IMR-90 (cell line): ENCODE measurements around the gene NPAS2. TPM values are rescaled to one million over a fixed set of nuclear protein-coding genes. Genes with fewer than 3 reads are reported as not detected.
A peak's percentile ranks its signal among the peaks of the same experiment; 100 is the strongest.

Experiments used
- ATAC-seq: fragments of 200-7000 bp; cut with Tn5 transposase; 2 replicates; pipeline ENCODE4 v1.9.1; 2020; ENCODE audit warnings: low read depth, mild to moderate bottlenecking, moderate library complexity
- BruUV-seq: library from RNA; stranded (reverse); fragments of 400-500 nt; replicated peaks from 2 replicates; lab custom pipeline; 2021; lab: Mats Ljungman, UMichigan
- CTCF ChIA-PET: fragments of 300-600 bp; formaldehyde crosslinking; extraction: SDS; loops from one replicate; lab custom pipeline; 2021; ENCODE audit warnings: antibody characterized with exemption; lab: Yijun Ruan, JAX
- POLR2A ChIA-PET: fragments of 300-600 bp; sonication (Branson Sonifier 250); formaldehyde crosslinking; loops from one replicate; lab custom pipeline; 2022; ENCODE audit warnings: antibody characterized with exemption; ENCODE audit not compliant: unreplicated experiment; lab: Charles Lee
- DNase-seq: peaks from one replicate; pipeline ENCODE4 v3.0.0; 2013
- H2AFZ ChIP-seq: replicated peaks from 2 replicates; pipeline ENCODE3; 2013; ENCODE audit warnings: low read length, mild to moderate bottlenecking; ENCODE audit not compliant: poor library complexity
- H2AK5ac ChIP-seq: 2 replicates; pipeline ENCODE4 v1.6.1; 2013; ENCODE audit warnings: low read depth, low read length, inconsistent platforms
- H2AK9ac ChIP-seq: replicated peaks from 2 replicates; pipeline ENCODE3; 2013; ENCODE audit warnings: mild to moderate bottlenecking, low read depth, low read length, moderate library complexity; ENCODE audit not compliant: poor library complexity
- H2BK120ac ChIP-seq: 2 replicates; pipeline ENCODE4 v1.6.1; 2013; ENCODE audit warnings: low read depth, low read length, inconsistent platforms
- H2BK15ac ChIP-seq: 3 replicates; pipeline ENCODE4 v1.6.1; 2013; ENCODE audit warnings: low read depth, low read length, inconsistent platforms
- H2BK20ac ChIP-seq: 2 replicates; pipeline ENCODE4 v1.6.1; 2013; ENCODE audit warnings: low read depth, mild to moderate bottlenecking, inconsistent platforms, low read length, moderate library complexity
- H2BK5ac ChIP-seq: 2 replicates; pipeline ENCODE4 v1.6.1; 2013; ENCODE audit warnings: mild to moderate bottlenecking, low read depth, low read length, inconsistent platforms; ENCODE audit not compliant: poor library complexity, severe bottlenecking
- H3K14ac ChIP-seq: replicated peaks from 2 replicates; pipeline ENCODE4 v1.6.1; 2013; ENCODE audit warnings: low read depth, low read length, inconsistent platforms
- H3K18ac ChIP-seq: 2 replicates; pipeline ENCODE4 v1.6.1; 2013; ENCODE audit warnings: low read depth, low read length, control low read depth
- H3K23ac ChIP-seq: 2 replicates; pipeline ENCODE4 v1.6.1; 2013; ENCODE audit warnings: low read depth, low read length, inconsistent platforms
- H3K27ac ChIP-seq: 2 replicates; pipeline ENCODE4 v1.5.1; 2013; ENCODE audit warnings: mild to moderate bottlenecking, control low read depth, low read length; ENCODE audit not compliant: insufficient read depth
- H3K27me3 ChIP-seq: 2 replicates; pipeline ENCODE4 v1.6.1; 2013; ENCODE audit warnings: low read length; ENCODE audit not compliant: control insufficient read depth, insufficient read depth
- H3K36me3 ChIP-seq: 2 replicates; pipeline ENCODE4 v1.6.1; 2013; ENCODE audit warnings: low read length, mixed read lengths; ENCODE audit not compliant: control insufficient read depth, insufficient read depth
- H3K4ac ChIP-seq: 2 replicates; pipeline ENCODE4 v1.6.1; 2013; ENCODE audit warnings: low read depth, low read length, inconsistent platforms
- H3K4me1 ChIP-seq: 2 replicates; pipeline ENCODE4 v1.6.1; 2013; ENCODE audit warnings: low read length, mixed read lengths; ENCODE audit not compliant: control insufficient read depth, insufficient read depth
- H3K4me2 ChIP-seq: 2 replicates; pipeline ENCODE4 v1.6.1; 2013; ENCODE audit warnings: low read depth, mild to moderate bottlenecking, control low read depth, low read length, moderate library complexity
- H3K4me3 ChIP-seq: 2 replicates; pipeline ENCODE4 v1.5.1; 2013; ENCODE audit warnings: low read depth, mild to moderate bottlenecking, control low read depth, low read length, moderate library complexity; ENCODE audit not compliant: insufficient read depth
- H3K56ac ChIP-seq: 2 replicates; pipeline ENCODE4 v1.6.1; 2013; ENCODE audit warnings: low read length, inconsistent platforms; ENCODE audit not compliant: insufficient read depth; ENCODE audit errors: extremely low read depth
- H3K79me1 ChIP-seq, 2 experiments: 2 replicates each; pipeline ENCODE4 v1.6.1; 2013; ENCODE audit warnings: low read length in 2 of 2, inconsistent platforms in 1 of 2, low read depth in 1 of 2
- H3K9ac ChIP-seq: 2 replicates; pipeline ENCODE4 v1.6.1; 2013; ENCODE audit warnings: low read depth, low read length, control low read depth
- H3K9me1 ChIP-seq: 2 replicates; pipeline ENCODE4 v1.6.1; 2013; ENCODE audit warnings: low read length, inconsistent platforms; ENCODE audit not compliant: insufficient read depth
- H3K9me3 ChIP-seq: 2 replicates; pipeline ENCODE4 v1.6.1; 2013; ENCODE audit warnings: low read length; ENCODE audit not compliant: control insufficient read depth, insufficient read depth
- H4K20me1 ChIP-seq: 2 replicates; pipeline ENCODE4 v1.6.1; 2013; ENCODE audit warnings: low read length, inconsistent platforms; ENCODE audit not compliant: insufficient read depth
- H4K5ac ChIP-seq: 2 replicates; pipeline ENCODE4 v1.6.1; 2013; ENCODE audit warnings: mild to moderate bottlenecking, low read depth, low read length, control low read depth
- H4K8ac ChIP-seq, 2 experiments: 2 replicates each; pipeline ENCODE4 v1.6.1; 2013; ENCODE audit warnings: low read depth in 2 of 2, low read length in 2 of 2, control low read depth in 1 of 2, inconsistent platforms in 1 of 2
- H4K91ac ChIP-seq: 2 replicates; pipeline ENCODE4 v1.6.1; 2013; ENCODE audit warnings: low read depth, low read length, inconsistent platforms; ENCODE audit not compliant: insufficient read depth
- BHLHE40 ChIP-seq: fragments of 150-350 bp; IDR thresholded peaks from 2 replicates; pipeline ENCODE4 v1.6.1; 2016; ENCODE audit warnings: mild to moderate bottlenecking, low read depth, low read length
- CEBPB ChIP-seq: IDR thresholded peaks from 2 replicates; pipeline ENCODE4 v1.6.1; 2012; ENCODE audit warnings: low read depth, low read length, improper control_type of control experiment
- CHD1 ChIP-seq: IDR thresholded peaks from 2 replicates; pipeline ENCODE4 v1.6.1; 2012; ENCODE audit warnings: low read depth, low read length, improper control_type of control experiment
- CTCF ChIP-seq: conservative IDR thresholded peaks from 2 replicates; pipeline ENCODE4 v1.5.1; 2012; ENCODE audit warnings: mild to moderate bottlenecking, low read depth, low read length, improper control_type of control experiment
- ELK1 ChIP-seq: fragments of 150-350 bp; IDR thresholded peaks from 2 replicates; pipeline ENCODE4 v1.6.1; 2016; ENCODE audit warnings: low read depth, mild to moderate bottlenecking, low read length, moderate library complexity, borderline replicate concordance
- FOS ChIP-seq: fragments of 150-350 bp; IDR thresholded peaks from 2 replicates; pipeline ENCODE4 v1.6.1; 2016; ENCODE audit warnings: low read depth, low read length
- MAFK ChIP-seq: IDR thresholded peaks from 2 replicates; pipeline ENCODE4 v1.6.1; 2012; ENCODE audit warnings: low read depth, low read length, improper control_type of control experiment
- MAZ ChIP-seq: IDR thresholded peaks from 2 replicates; pipeline ENCODE4 v1.6.1; 2012; ENCODE audit warnings: low read depth, mild to moderate bottlenecking, low read length, improper control_type of control experiment, moderate library complexity, borderline replicate concordance
- MXI1 ChIP-seq: IDR thresholded peaks from 2 replicates; pipeline ENCODE4 v1.6.1; 2012; ENCODE audit warnings: low read depth, mild to moderate bottlenecking, low read length, moderate library complexity, borderline replicate concordance
- NFE2L2 ChIP-seq: fragments of 150-350 bp; IDR thresholded peaks from 2 replicates; pipeline ENCODE4 v1.6.1; 2016; ENCODE audit warnings: low read depth, mild to moderate bottlenecking, low read length
- POLR2A ChIP-seq: IDR thresholded peaks from 2 replicates; pipeline ENCODE4 v1.6.1; 2012; ENCODE audit warnings: mild to moderate bottlenecking, low read depth, low read length
- RAD21 ChIP-seq: IDR thresholded peaks from 2 replicates; pipeline ENCODE4 v1.6.1; 2012; ENCODE audit warnings: low read length, improper control_type of control experiment
- RCOR1 ChIP-seq: IDR thresholded peaks from 2 replicates; pipeline ENCODE4 v1.6.1; 2012; ENCODE audit warnings: mild to moderate bottlenecking, low read length, improper control_type of control experiment; ENCODE audit not compliant: insufficient replicate concordance
- RFX5 ChIP-seq: IDR thresholded peaks from 2 replicates; pipeline ENCODE4 v1.8.0; 2012; ENCODE audit warnings: low read depth, mild to moderate bottlenecking, low read length, moderate library complexity
- SMC3 ChIP-seq: fragments of 150-350 bp; IDR thresholded peaks from 2 replicates; pipeline ENCODE4 v1.6.1; 2016; ENCODE audit warnings: low read depth, mild to moderate bottlenecking, antibody characterized with exemption, low read length, moderate library complexity
- USF2 ChIP-seq: fragments of 150-350 bp; IDR thresholded peaks from 2 replicates; pipeline ENCODE4 v1.6.1; 2017; ENCODE audit warnings: mild to moderate bottlenecking, antibody characterized with exemption, low read length, low read depth
- WGBS, 2 experiments: methylation state at CpG; one replicate each; pipeline versions ENCODE4 v1.1.5 to v1.1.7; 2013; ENCODE audit warnings: missing lambda C conversion rate in 2 of 2; ENCODE audit not compliant: insufficient read length in 1 of 2; ENCODE audit errors: extremely low coverage in 2 of 2; 5-methylcytosine and 5-hydroxymethylcytosine counted together
- dilution Hi-C: fragments of 300-500 bp; cut with HindIII; formaldehyde crosslinking; loops from one replicate; pipeline ENCODE4 v1.14.3; 2018; ENCODE audit warnings: low sequenced_read_pairs; ENCODE audit not compliant: unreplicated experiment
- in situ Hi-C: fragments of 300-500 bp; cut with MboI; formaldehyde crosslinking; loops from 3 replicates; pipeline ENCODE4 v1.14.3; 2019; ENCODE audit warnings: low sequenced_read_pairs, inconsistent platforms, mixed read lengths
- intact Hi-C: fragments of 100-400 bp; cut with micrococcal nuclease; formaldehyde crosslinking; loops from 2 replicates; pipeline ENCODE4 v1.10.0; 2022
- polyA plus RNA-seq, 3 experiments: library from polyadenylated mRNA; depleted of rRNA; stranded (reverse); fragments of >200 nt; gene quantifications; 2 replicates each; pipeline ENCODE4 v1.2.3, GENCODE V29; 2012; ENCODE audit warnings: low replicate concordance in 1 of 3
- total RNA-seq: library from RNA; depleted of rRNA; stranded (reverse); fragments of >200 nt; gene quantifications from 2 replicates; pipeline ENCODE4 v1.2.3, GENCODE V29; 2012

NPAS2 gene
- total and polyA plus RNA-seq, 2 of the 4 experiments (the other 2 are of a cell fraction), result 5.2 to 14.8 TPM

- H3K4me3 ChIP-seq, result no peak overlapping the region
- no TSS peak for BruUV-seq
- ATAC-seq (no peak), DNase-seq (no peak)
- WGBS, 2 experiments, result 71% methylated on average over 1 of the region's 11 CpGs; no CpG with 5 or more reads in 1 of the 2 experiments
- peak overlapping the region; percentile 13; the same call in 1 of the 2 replicates for H2AK5ac ChIP-seq
- peaks cover 31% of the 10 kb centered on the region for H3K9me1 ChIP-seq
- peaks cover 20% of the 10 kb centered on the region for H3K4me1 ChIP-seq
- no peak overlapping the region for H3K56ac ChIP-seq
- H4K8ac ChIP-seq, result no peak overlapping the region
- peaks cover 11 to 47% of the 10 kb centered on the region in 2 experiments for H3K79me1 ChIP-seq
- H4K5ac ChIP-seq, result no peak overlapping the region
- peaks cover 8% of the 10 kb centered on the region; the same call in 1 of the 2 replicates for H4K20me1 ChIP-seq
- 0 out of 2 replicates have a peak overlapping the region, but pooled peaks have one; percentile 9 for H3K14ac ChIP-seq
- no peak overlapping the region for H3K4me2 ChIP-seq
- no peak overlapping the region for H3K4ac ChIP-seq
- no peak overlapping the region for H2BK120ac ChIP-seq
- H3K9me3 ChIP-seq, result no peaks in the 10 kb centered on the region
- no peak overlapping the region for H3K27ac ChIP-seq
- dilution Hi-C loops (no loop called here), intact Hi-C loops (no loop called here), in situ Hi-C loops (no loop called here)
- H3K9ac ChIP-seq, result no peak overlapping the region
- H3K27me3 ChIP-seq, result no peaks in the 10 kb centered on the region
- H4K91ac ChIP-seq, result no peak overlapping the region
- H2AFZ ChIP-seq, result no peak overlapping the region
- H3K18ac ChIP-seq, result no peak overlapping the region
- peak overlapping the region; percentile 1 for H2AK9ac ChIP-seq
- ChIA-PET POLR2A (no interaction called here), CTCF (no interaction called here)
- H3K36me3 ChIP-seq, result no peaks in the 10 kb centered on the region
- no peak overlapping the region for H2BK5ac ChIP-seq
- no peak overlapping the region for H2BK20ac ChIP-seq
- TF ChIP-seq NFE2L2 (no peak), FOS (no peak), CEBPB (no peak), MAZ (no peak), POLR2A (no peak), BHLHE40 (no peak), SMC3 (no peak), CHD1 (no peak), MAFK (no peak), CTCF (no peak), USF2 (no peak), ELK1 (no peak), MXI1 (no peak), RAD21 (no peak), RCOR1 (no peak), RFX5 (no peak)
- no peak overlapping the region for H3K23ac ChIP-seq
- no peak overlapping the region for H2BK15ac ChIP-seq
Observed at GRCh38 chr2:100887039-100887578, 67.2 kb downstream of the NPAS2 start.
